Lung (tissue), 12 donors: ENCODE measurements around the gene KIF24. TPM values are rescaled to one million over a fixed set of nuclear protein-coding genes. Genes with fewer than 3 reads are reported as not detected.
A peak's percentile ranks its signal among the peaks of the same experiment; 100 is the strongest.

ENCODE experiments used
- ATAC-seq: fragments of 200-7000 bp; cut with Tn5 transposase; one replicate; pipeline ENCODE4 v1.9.1; 2020; ENCODE audit warnings: moderate number of reproducible peaks; ENCODE audit not compliant: insufficient read depth, low FRiP score
- DNase-seq, 3 donors: peaks; one replicate each; pipeline ENCODE4 v3.0.0-alpha.2; 2013 to 2017
- H3K27ac ChIP-seq, 2 donors: one replicate each; pipeline ENCODE4 v1.5.1; 2013; ENCODE audit warnings: mild to moderate bottlenecking in 2 of 2, moderate library complexity in 2 of 2, control low read depth in 1 of 2, inconsistent platforms in 1 of 2, low read depth in 1 of 2, low read length in 1 of 2
- H3K27me3 ChIP-seq, 3 donors: one replicate each; pipeline ENCODE4 v1.5.1; 2013; ENCODE audit warnings: low read length in 2 of 3; ENCODE audit not compliant: control insufficient read depth in 3 of 3, insufficient read depth in 3 of 3
- H3K36me3 ChIP-seq, 4 donors: one replicate each; pipeline ENCODE4 v1.5.1; 2013; ENCODE audit warnings: low read length in 4 of 4, mild to moderate bottlenecking in 1 of 4, moderate library complexity in 1 of 4; ENCODE audit not compliant: control insufficient read depth in 4 of 4, insufficient read depth in 4 of 4
- H3K4me1 ChIP-seq, 5 donors: one replicate each; pipeline ENCODE4 v1.5.1; 2013; ENCODE audit warnings: low read length in 5 of 5, mild to moderate bottlenecking in 2 of 5, moderate library complexity in 1 of 5; ENCODE audit not compliant: control insufficient read depth in 5 of 5, insufficient read depth in 5 of 5
- H3K4me3 ChIP-seq: one replicate; pipeline ENCODE4 v1.5.1; 2013; ENCODE audit warnings: mild to moderate bottlenecking, control low read depth, moderate library complexity
- H3K9ac ChIP-seq, 2 donors: one replicate each; pipeline ENCODE4 v1.5.1; 2013; ENCODE audit warnings: low read length in 2 of 2, control low read depth in 1 of 2; ENCODE audit not compliant: insufficient read depth in 1 of 2
- H3K9me3 ChIP-seq, 4 donors: one replicate each; pipeline ENCODE4 v1.5.1; 2013; ENCODE audit warnings: low read length in 3 of 4, mild to moderate bottlenecking in 1 of 4, moderate library complexity in 1 of 4; ENCODE audit not compliant: control insufficient read depth in 4 of 4, insufficient read depth in 3 of 4
- CTCF ChIP-seq: IDR thresholded peaks from 2 replicates; pipeline ENCODE4 v1.5.1; 2012; ENCODE audit warnings: mild to moderate bottlenecking; ENCODE audit errors: control extremely low read depth, extremely low read depth
- WGBS, 2 donors: extraction: QIAGEN DNeasy Blood & Tissue Kit; methylation state at CpG; one replicate each; pipeline ENCODE4 v1.1.7; 2013; 5-methylcytosine and 5-hydroxymethylcytosine counted together
- polyA plus RNA-seq, 2 donors: library from polyadenylated mRNA; stranded (reverse); fragments of 200-250 nt; gene quantifications; one replicate each; pipeline ENCODE4 v1.2.1, GENCODE V29; 2013
- total RNA-seq, 2 donors: library from RNA; depleted of rRNA in 1 of 2; stranded (reverse); fragments of >200 nt in 1 of 2; gene quantifications; one replicate each; pipeline ENCODE4 v1.2.1, GENCODE V29; 2014 to 2021
- donor health status: control.
- donor health status: control.
- donor health status: Bipolar disorder and iron deficiency.
- donor health status: healthy.
- donor health status: DM: yes; HTN: yes; CAD: no.

KIF24 gene
- total and polyA plus RNA-seq, 4 donors = 0.63 to 4.3 (median 1.9) TPM

DNA sequence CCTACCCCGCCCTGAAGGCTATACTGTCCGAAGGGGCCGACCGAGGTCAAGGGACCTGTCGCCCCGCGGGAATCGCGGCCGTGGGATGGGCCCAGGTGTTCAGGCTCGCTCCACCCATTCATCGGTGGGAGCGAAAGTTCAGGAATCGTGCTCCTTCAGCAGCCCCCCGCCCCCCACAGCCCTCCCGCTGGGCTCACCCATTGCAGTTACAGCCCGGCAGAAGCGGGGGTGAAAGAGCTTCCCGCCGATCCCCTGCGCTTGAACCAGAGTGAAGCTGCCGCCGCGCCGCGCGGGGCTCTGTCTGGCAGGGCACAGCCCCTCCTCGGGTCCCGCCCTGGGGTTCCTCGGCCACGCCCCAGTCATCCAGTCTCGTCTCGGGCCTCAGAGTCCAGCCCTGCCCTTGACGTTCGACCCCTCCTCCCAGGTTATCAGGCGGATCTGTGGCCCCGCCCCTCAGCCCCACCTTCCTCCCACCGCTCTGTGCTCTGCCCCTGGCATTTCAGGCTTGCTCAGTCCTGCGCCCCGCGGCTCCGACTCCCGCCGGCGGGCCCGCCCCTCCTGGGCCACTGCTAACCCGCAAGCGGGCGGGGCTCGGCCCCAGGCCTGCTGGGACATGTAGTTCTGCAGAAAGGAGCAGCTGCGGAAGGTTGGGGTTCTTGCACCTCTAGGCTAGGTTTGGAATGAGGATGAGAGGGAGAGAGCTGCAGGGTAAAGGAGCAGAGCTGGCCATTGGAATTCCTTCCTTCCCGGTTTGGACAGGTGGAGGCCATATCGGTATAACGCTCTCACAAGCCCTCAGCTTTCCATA lies 47.7 kb upstream of the KIF24 start, which contains the start of gene MYORG:
MYORG (minus strand) TSS at position 303 of the 808 bp plus-strand sequence. CDS start 3,955 bp downstream, outside the sequence.
- Histone ChIP-seq H3K27ac (peak within 1 kb of the TSS; percentile 40 to 73), H3K9me3 (peaks cover 0 to 4% (median 0%) of the 10 kb centered on the region in 4 donors), H3K4me3 (peak within 1 kb of the TSS; percentile 40), H3K36me3 (no peaks in the 10 kb centered on the region), H3K4me1 (peaks cover 2 to 32% (median 6%) of the 10 kb centered on the region in 5 donors), H3K9ac (peak within 1 kb of the TSS; percentile 14 to 17), H3K27me3 (peaks cover 0 to 51% (median 40%) of the 10 kb centered on the region in 3 donors)
- ATAC-seq = peak; percentile 82
- 1% methylated on average over 48 to 54 of the region's 54 CpGs for WGBS, 2 donors
- TF ChIP-seq CTCF = no peak
- DNase-seq = peak; percentile 81 to 91 (median 90)

DNA sequence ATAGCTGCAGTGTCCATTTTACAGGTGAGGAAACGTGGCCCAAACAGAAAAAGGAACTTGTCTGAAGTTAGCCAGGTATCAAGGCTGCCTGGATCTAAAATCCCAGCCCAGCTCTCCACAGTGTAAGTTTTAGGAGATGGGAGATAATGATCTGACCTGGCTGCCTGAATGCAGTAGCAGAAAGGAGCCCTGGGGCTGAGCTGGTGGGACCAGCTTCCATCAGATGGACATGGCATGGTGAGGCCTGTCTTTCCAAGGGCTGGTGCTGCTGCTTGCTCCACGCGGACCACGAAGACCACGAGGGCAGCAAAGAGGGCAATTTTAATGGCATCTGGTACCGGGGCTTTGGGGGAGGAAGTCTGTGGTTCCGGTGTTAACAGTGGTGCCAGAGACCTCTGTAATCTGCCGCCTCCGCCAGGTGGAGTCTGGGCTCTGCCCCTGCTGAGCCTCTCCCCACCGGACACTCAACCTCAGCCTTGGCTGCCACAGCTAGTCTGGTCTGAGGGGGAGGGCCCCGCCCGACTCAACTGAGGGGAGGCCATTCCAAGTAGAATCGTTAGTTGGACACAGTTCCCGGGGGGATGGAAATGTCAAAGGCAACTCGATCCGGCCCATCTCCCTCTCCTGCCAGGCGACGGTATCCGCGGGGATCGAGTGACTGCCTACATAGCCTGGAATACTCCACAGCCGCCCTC lies 47.0 kb upstream of the KIF24 start:
- Histone ChIP-seq H3K27me3 (peaks cover 0 to 59% (median 39%) of the 10 kb centered on the region in 3 donors), H3K4me1 (peaks cover 0 to 28% (median 6%) of the 10 kb centered on the region in 5 donors), H3K4me3 (peak overlapping the region; percentile 40), H3K9ac (peak overlapping the region in 1 of 2 donors; percentile 17), H3K9me3 (peaks cover 0 to 9% (median 0%) of the 10 kb centered on the region in 4 donors), H3K27ac (peak overlapping the region; percentile 40 to 73), H3K36me3 (peaks cover 0 to 2% (median 0%) of the 10 kb centered on the region in 4 donors)
- DNase-seq (peak; percentile 10 to 46 (median 34)), ATAC-seq (peak; percentile 20)
- WGBS, 2 donors = 8 to 10% methylated on average over 22 of the region's 22 CpGs
- TF ChIP-seq CTCF = no peak

DNA sequence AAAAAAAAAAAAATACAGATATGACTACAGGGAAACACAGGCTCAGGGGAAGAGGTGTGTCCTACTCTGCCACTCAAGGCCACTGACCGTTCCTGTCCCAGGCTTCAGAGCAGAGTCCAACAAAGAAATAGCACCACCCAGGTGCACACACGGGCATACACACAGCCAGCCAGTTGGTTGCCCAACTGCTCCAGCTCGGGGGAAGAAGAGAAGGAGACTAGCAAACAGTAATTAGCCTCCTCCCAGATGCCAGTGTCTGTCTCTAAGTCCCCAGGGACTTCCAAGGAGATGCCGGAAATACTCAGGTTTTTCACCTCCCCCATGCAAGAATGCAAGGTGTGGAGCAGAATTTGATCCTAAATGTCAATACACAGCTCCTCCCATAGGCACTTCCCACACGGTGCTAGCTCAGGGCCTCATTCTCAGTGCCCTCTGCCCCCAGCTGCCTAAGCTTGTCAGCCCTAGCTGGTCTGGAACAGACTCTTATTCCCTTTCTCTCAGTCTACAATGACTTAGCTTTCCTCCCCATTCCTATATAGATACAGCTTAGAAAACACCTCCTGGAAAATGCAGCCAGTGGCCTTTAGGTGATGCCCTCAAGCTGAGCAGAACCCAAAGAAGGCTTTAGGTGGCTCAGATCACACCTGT lies 46.0 kb upstream of the KIF24 start:
- H3K36me3 ChIP-seq = peaks cover 0 to 2% (median 0%) of the 10 kb centered on the region in 4 donors
- peaks cover 0 to 9% (median 0%) of the 10 kb centered on the region in 4 donors for H3K9me3 ChIP-seq
- TF ChIP-seq CTCF = no peak
- WGBS, 2 donors = 53 to 60% methylated on average over 5 of the region's 5 CpGs
- H3K4me3 ChIP-seq = no peak overlapping the region
- peaks cover 0 to 20% (median 5%) of the 10 kb centered on the region in 5 donors for H3K4me1 ChIP-seq
- ATAC-seq = no peak
- H3K9ac ChIP-seq = no peak overlapping the region
- peaks cover 0 to 60% (median 42%) of the 10 kb centered on the region in 3 donors for H3K27me3 ChIP-seq
- DNase-seq = peak in 1 of 3 donors; percentile 13
- H3K27ac ChIP-seq = no peak overlapping the region
